ENCODE results near the gene PEPD. TPM values are rescaled to one million over a fixed set of nuclear protein-coding genes. Genes with fewer than 3 reads are reported as not detected.
A peak's percentile ranks its signal among the peaks of the same experiment; 100 is the strongest.

PEPD gene
- total and polyA plus RNA-seq, 3 experiments from 2014 or later = 47.9 to 109 (median 49.0) TPM

DNA sequence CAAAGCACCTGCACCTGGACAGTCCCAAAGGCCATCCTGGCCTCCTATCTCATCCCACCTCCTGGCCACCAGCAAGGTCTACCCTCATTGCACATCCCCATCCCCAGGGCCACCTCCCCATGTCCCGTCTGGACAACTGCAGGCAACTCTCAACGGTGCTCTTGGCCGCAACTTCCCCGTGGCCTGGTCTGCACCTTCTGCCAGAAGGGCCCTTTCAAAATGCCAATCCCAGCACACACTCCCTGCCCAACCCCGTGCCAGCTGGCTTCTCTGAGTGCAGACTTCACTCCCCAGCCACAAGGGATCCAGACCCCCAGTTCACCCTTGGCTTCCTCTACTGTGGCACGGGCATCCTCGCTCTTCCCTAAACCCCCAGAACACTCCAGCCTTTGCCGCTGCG is 8.2 kb downstream of the PEPD start:
- Mint-ChIP-seq H3K27me3 (no peaks in the 10 kb centered on the region), H3K36me3 (peaks cover 0 to 38% (median 9%) of the 10 kb centered on the region in 3 donors)
- CTCF ChIA-PET = no interaction called here

GRCh38 chr19:33512580-33513137 is 8.9 kb downstream of the PEPD start:
- H3K36me3 ChIP-seq (ENCODE audit: insufficient read depth, low read length) = no peaks in the 10 kb centered on the region
- POLR2A ChIA-PET = no interaction called here
- no peak overlapping the region for H3K4me3 Mint-ChIP-seq

More for the DNA sequence above, 8.2 kb downstream of the PEPD start:
- H3K4me1 Mint-ChIP-seq = peaks cover 15 to 31% (median 16%) of the 10 kb centered on the region in 3 donors
- Histone ChIP-seq H3K27ac (ENCODE audit: low read depth, low read length) (no peak overlapping the region), H3K4me1 (ENCODE audit: insufficient read depth, low read length) (peaks cover 6% of the 10 kb centered on the region), H3K36me3 (ENCODE audit: insufficient read depth, low read length) (no peaks in the 10 kb centered on the region), H3K27me3 (ENCODE audit: insufficient read depth, low read length, poor library complexity, severe bottlenecking) (no peaks in the 10 kb centered on the region), H3K9me3 (ENCODE audit: low read length) (no peaks in the 10 kb centered on the region), H3K4me3 (ENCODE audit: low read length) (no peak overlapping the region)
- no peak overlapping the region for H3K4me3 Mint-ChIP-seq
- no peak for DNase-seq
- peak overlapping the region in 1 of 8 donors; percentile 40 for H3K27ac Mint-ChIP-seq
- POLR2A ChIA-PET = no interaction called here
- H3K9me3 Mint-ChIP-seq = no peaks in the 10 kb centered on the region

DNA sequence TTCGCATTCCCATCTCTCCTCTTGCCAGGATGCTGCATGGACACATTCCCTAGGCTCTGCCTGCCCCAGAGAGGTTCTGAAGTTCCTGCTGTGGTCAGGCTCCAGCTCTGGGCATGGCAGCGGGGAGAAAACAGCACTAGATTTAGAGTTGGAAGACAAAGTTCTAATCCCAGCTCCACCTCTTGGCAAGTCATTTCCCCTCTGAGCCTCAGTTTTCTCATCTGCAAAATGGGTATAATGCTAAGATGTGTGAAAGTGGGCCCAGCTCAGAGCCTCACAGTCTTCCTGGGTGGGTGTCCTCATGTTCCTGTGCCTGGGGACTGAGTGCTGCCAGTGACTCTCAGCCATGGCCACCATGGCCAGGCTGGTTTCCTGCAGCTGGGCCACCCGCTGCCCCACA is 9.6 kb downstream of the PEPD start:
- Mint-ChIP-seq H3K36me3 (peaks cover 0 to 38% (median 9%) of the 10 kb centered on the region in 3 donors), H3K4me1 (peaks cover 15 to 31% (median 16%) of the 10 kb centered on the region in 3 donors), H3K4me3 (no peak overlapping the region), H3K27ac (peak overlapping the region in 1 of 8 donors; percentile 75), H3K9me3 (no peaks in the 10 kb centered on the region), H3K27me3 (no peaks in the 10 kb centered on the region)
- ChIA-PET POLR2A (no interaction called here), CTCF (no interaction called here)
- H3K4me1 ChIP-seq (ENCODE audit: insufficient read depth, low read length) = peaks cover 6% of the 10 kb centered on the region
- no peak for DNase-seq
- no peaks in the 10 kb centered on the region for H3K36me3 ChIP-seq (ENCODE audit: insufficient read depth, low read length)
- H3K27ac ChIP-seq (ENCODE audit: low read depth, low read length) = no peak overlapping the region
- H3K27me3 ChIP-seq (ENCODE audit: insufficient read depth, low read length, poor library complexity, severe bottlenecking) = no peaks in the 10 kb centered on the region
- H3K9me3 ChIP-seq (ENCODE audit: low read length) = no peaks in the 10 kb centered on the region
- no peak overlapping the region for H3K4me3 ChIP-seq (ENCODE audit: low read length)

More at GRCh38 chr19:33512580-33513137, 8.9 kb downstream of the PEPD start:
- H3K36me3 Mint-ChIP-seq = peaks cover 0 to 38% (median 9%) of the 10 kb centered on the region in 3 donors
- H3K9me3 ChIP-seq (ENCODE audit: low read length) = no peaks in the 10 kb centered on the region
- H3K9me3 Mint-ChIP-seq = no peaks in the 10 kb centered on the region
- no peak for DNase-seq
- peaks cover 15 to 31% (median 16%) of the 10 kb centered on the region in 3 donors for H3K4me1 Mint-ChIP-seq
- no peaks in the 10 kb centered on the region for H3K27me3 Mint-ChIP-seq
- peaks cover 6% of the 10 kb centered on the region for H3K4me1 ChIP-seq (ENCODE audit: insufficient read depth, low read length)
- H3K27me3 ChIP-seq (ENCODE audit: insufficient read depth, low read length, poor library complexity, severe bottlenecking) = no peaks in the 10 kb centered on the region
- H3K4me3 ChIP-seq (ENCODE audit: low read length) = no peak overlapping the region
- no peak overlapping the region for H3K27ac ChIP-seq (ENCODE audit: low read depth, low read length)
- CTCF ChIA-PET = no interaction called here
- H3K27ac Mint-ChIP-seq = no peak overlapping the region

DNA sequence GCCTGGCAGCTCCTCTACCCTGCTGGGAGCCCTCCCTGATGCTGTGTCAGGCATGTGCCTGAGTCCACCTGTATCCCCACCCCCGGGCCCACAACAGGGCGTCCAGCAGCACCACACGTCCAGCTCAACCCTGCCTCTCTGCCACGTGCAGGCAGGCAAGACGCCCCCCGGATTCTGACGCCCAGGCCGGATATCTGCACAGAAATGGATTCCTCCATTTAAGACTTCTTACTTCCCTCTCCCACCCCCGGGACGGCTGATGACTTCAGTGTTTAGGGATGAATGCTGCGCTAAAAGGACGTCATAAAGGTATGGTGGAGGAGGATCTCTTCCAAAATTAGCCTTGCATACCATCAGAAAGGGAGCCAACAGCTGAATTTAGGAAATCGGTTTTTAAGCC is 10.2 kb downstream of the PEPD start:
- H3K4me1 ChIP-seq (ENCODE audit: insufficient read depth, low read length) = peaks cover 6% of the 10 kb centered on the region
- no peak overlapping the region for H3K27ac Mint-ChIP-seq
- CTCF ChIA-PET = interaction anchor here (1.2 kb wide), 1 partner anchor 104 kb away, joined by 3 read pairs; no protein-coding TSS in a partner anchor
- no peaks in the 10 kb centered on the region for H3K36me3 ChIP-seq (ENCODE audit: insufficient read depth, low read length)
- peaks cover 0 to 38% (median 9%) of the 10 kb centered on the region in 3 donors for H3K36me3 Mint-ChIP-seq
- no peak overlapping the region for H3K4me3 ChIP-seq (ENCODE audit: low read length)
- no peak for DNase-seq
- no peaks in the 10 kb centered on the region for H3K27me3 Mint-ChIP-seq
- peaks cover 15 to 28% (median 16%) of the 10 kb centered on the region in 3 donors for H3K4me1 Mint-ChIP-seq
- POLR2A ChIA-PET = no interaction called here
- no peaks in the 10 kb centered on the region for H3K9me3 ChIP-seq (ENCODE audit: low read length)
- no peak overlapping the region for H3K4me3 Mint-ChIP-seq
- no peaks in the 10 kb centered on the region for H3K9me3 Mint-ChIP-seq
- no peaks in the 10 kb centered on the region for H3K27me3 ChIP-seq (ENCODE audit: insufficient read depth, low read length, poor library complexity, severe bottlenecking)
- H3K27ac ChIP-seq (ENCODE audit: low read depth, low read length) = no peak overlapping the region

DNA sequence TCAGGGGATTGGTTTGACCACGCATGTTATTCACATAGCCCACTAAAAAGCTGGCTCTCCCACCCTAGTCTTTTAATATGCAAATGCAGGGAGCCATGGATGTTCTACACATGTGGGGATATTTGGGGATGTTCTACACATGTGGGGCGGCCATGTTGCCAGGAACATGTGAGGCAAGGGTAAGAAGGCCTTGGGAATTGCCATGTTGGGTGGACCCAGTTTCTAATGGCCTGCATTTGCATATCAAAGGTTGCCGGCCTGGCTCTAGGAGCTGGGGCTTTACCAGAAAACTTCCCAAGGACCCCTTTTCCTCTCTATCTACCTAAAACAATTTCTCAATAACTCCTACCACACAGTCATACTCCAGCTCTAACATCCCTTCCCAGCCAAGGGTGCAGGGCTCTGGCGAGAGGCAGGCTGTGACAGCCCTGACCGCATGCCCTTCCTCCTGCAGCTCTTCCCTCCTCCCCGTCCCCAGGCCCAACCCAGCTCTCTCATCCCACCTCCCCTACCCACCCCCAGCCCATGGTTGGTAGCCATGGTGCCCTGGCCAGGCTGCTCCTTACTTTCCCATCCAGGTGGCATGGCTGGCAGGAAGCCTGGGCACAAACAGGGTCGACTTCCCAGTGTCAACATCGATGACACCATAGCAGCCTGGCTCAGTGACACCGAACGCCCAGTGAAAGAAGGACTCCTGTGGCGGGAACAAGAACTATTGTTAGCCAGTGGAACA is 11.0 kb downstream of the PEPD start:
- Histone ChIP-seq H3K27me3 (ENCODE audit: insufficient read depth, low read length, poor library complexity, severe bottlenecking) (no peaks in the 10 kb centered on the region), H3K36me3 (ENCODE audit: insufficient read depth, low read length) (no peaks in the 10 kb centered on the region), H3K4me1 (ENCODE audit: insufficient read depth, low read length) (peaks cover 6% of the 10 kb centered on the region), H3K9me3 (ENCODE audit: low read length) (no peaks in the 10 kb centered on the region), H3K27ac (ENCODE audit: low read depth, low read length) (no peak overlapping the region), H3K4me3 (ENCODE audit: low read length) (no peak overlapping the region)
- no peak overlapping the region for H3K27ac Mint-ChIP-seq
- H3K9me3 Mint-ChIP-seq = no peaks in the 10 kb centered on the region
- H3K4me3 Mint-ChIP-seq = no peak overlapping the region
- peaks cover 0 to 38% (median 9%) of the 10 kb centered on the region in 3 donors for H3K36me3 Mint-ChIP-seq
- ChIA-PET CTCF (interaction anchor here (1.2 kb wide), 1 partner anchor 104 kb away, joined by 3 read pairs; no protein-coding TSS in a partner anchor), POLR2A (no interaction called here)
- no peaks in the 10 kb centered on the region for H3K27me3 Mint-ChIP-seq
- no peak for DNase-seq
- H3K4me1 Mint-ChIP-seq = peaks cover 10 to 21% (median 10%) of the 10 kb centered on the region in 3 donors

GRCh38 chr19:33509774-33510173 is 11.8 kb downstream of the PEPD start:
- Histone ChIP-seq H3K27ac (ENCODE audit: low read depth, low read length) (no peak overlapping the region), H3K4me3 (ENCODE audit: low read length) (no peak overlapping the region), H3K4me1 (ENCODE audit: insufficient read depth, low read length) (no peaks in the 10 kb centered on the region), H3K9me3 (ENCODE audit: low read length) (no peaks in the 10 kb centered on the region), H3K36me3 (ENCODE audit: insufficient read depth, low read length) (no peaks in the 10 kb centered on the region), H3K27me3 (ENCODE audit: insufficient read depth, low read length, poor library complexity, severe bottlenecking) (no peaks in the 10 kb centered on the region)
- POLR2A ChIA-PET = no interaction called here
- Mint-ChIP-seq H3K4me1 (peaks cover 2 to 13% (median 4%) of the 10 kb centered on the region in 3 donors), H3K36me3 (peaks cover 0 to 39% (median 9%) of the 10 kb centered on the region in 3 donors), H3K9me3 (no peaks in the 10 kb centered on the region), H3K27me3 (no peaks in the 10 kb centered on the region), H3K27ac (peak overlapping the region in 2 of 8 donors; percentile 19 to 87), H3K4me3 (no peak overlapping the region)
- no peak for DNase-seq
- CTCF ChIA-PET = interaction anchor here (1.2 kb wide), 1 partner anchor 103 kb away, joined by 3 read pairs; no protein-coding TSS in a partner anchor

DNA sequence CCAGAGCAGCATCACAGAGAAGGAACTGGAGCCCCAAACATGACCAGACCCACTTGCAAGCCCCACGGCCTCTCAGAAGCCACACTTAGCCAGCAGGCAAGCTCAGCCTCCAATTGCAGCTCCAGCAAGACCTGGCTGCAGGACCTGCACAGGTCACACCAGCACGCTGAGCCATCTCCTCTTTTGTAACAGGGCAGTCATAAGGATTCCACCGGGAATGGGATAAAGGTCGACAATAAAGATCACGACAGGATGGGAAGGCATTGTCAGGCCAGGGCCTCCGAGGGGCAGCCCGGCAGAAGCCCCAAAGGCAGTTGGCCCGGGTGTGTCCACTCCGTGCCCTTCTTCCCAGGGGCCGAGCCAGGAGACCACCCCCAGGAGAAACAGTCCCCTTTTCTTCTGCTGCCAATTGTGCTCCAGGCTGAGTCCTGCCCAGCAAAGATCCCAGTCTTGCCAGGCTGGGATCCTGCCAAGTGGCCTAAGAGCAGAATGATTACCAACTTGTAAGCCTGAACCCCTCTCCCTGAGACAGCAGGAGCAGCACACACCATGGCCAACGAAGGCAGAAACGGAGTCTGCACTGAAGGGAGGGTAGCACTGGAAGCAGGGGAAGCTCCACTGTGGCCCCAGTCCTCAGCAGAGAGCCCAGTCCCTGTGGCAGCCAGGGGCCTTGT is 12.5 kb downstream of the PEPD start:
- no peak overlapping the region for H3K27ac ChIP-seq (ENCODE audit: low read depth, low read length)
- no peaks in the 10 kb centered on the region for H3K27me3 Mint-ChIP-seq
- H3K36me3 Mint-ChIP-seq = peaks cover 0 to 39% (median 9%) of the 10 kb centered on the region in 3 donors
- H3K4me3 Mint-ChIP-seq = no peak overlapping the region
- no peak for DNase-seq
- H3K4me1 Mint-ChIP-seq = peaks cover 0 to 6% (median 0%) of the 10 kb centered on the region in 3 donors
- H3K27ac Mint-ChIP-seq = no peak overlapping the region
- no peaks in the 10 kb centered on the region for H3K9me3 ChIP-seq (ENCODE audit: low read length)
- ChIA-PET POLR2A (no interaction called here), CTCF (no interaction called here)
- H3K36me3 ChIP-seq (ENCODE audit: insufficient read depth, low read length) = no peaks in the 10 kb centered on the region
- no peaks in the 10 kb centered on the region for H3K9me3 Mint-ChIP-seq
- no peaks in the 10 kb centered on the region for H3K27me3 ChIP-seq (ENCODE audit: insufficient read depth, low read length, poor library complexity, severe bottlenecking)
- H3K4me3 ChIP-seq (ENCODE audit: low read length) = no peak overlapping the region
- no peaks in the 10 kb centered on the region for H3K4me1 ChIP-seq (ENCODE audit: insufficient read depth, low read length)

GRCh38 chr19:33508431-33508830 is 13.2 kb downstream of the PEPD start:
- ChIA-PET CTCF (no interaction called here), POLR2A (no interaction called here)
- Mint-ChIP-seq H3K27ac (no peak overlapping the region), H3K4me1 (peaks cover 0 to 4% (median 0%) of the 10 kb centered on the region in 3 donors), H3K36me3 (peaks cover 0 to 41% (median 9%) of the 10 kb centered on the region in 3 donors), H3K27me3 (no peaks in the 10 kb centered on the region), H3K9me3 (no peaks in the 10 kb centered on the region), H3K4me3 (no peak overlapping the region)
- Histone ChIP-seq H3K9me3 (ENCODE audit: low read length) (no peaks in the 10 kb centered on the region), H3K4me3 (ENCODE audit: low read length) (no peak overlapping the region), H3K27ac (ENCODE audit: low read depth, low read length) (no peak overlapping the region), H3K27me3 (ENCODE audit: insufficient read depth, low read length, poor library complexity, severe bottlenecking) (no peaks in the 10 kb centered on the region), H3K4me1 (ENCODE audit: insufficient read depth, low read length) (no peaks in the 10 kb centered on the region), H3K36me3 (ENCODE audit: insufficient read depth, low read length) (no peaks in the 10 kb centered on the region)
- no peak for DNase-seq
